ENCODE data around the gene MAEA.

MAEA gene

DNA sequence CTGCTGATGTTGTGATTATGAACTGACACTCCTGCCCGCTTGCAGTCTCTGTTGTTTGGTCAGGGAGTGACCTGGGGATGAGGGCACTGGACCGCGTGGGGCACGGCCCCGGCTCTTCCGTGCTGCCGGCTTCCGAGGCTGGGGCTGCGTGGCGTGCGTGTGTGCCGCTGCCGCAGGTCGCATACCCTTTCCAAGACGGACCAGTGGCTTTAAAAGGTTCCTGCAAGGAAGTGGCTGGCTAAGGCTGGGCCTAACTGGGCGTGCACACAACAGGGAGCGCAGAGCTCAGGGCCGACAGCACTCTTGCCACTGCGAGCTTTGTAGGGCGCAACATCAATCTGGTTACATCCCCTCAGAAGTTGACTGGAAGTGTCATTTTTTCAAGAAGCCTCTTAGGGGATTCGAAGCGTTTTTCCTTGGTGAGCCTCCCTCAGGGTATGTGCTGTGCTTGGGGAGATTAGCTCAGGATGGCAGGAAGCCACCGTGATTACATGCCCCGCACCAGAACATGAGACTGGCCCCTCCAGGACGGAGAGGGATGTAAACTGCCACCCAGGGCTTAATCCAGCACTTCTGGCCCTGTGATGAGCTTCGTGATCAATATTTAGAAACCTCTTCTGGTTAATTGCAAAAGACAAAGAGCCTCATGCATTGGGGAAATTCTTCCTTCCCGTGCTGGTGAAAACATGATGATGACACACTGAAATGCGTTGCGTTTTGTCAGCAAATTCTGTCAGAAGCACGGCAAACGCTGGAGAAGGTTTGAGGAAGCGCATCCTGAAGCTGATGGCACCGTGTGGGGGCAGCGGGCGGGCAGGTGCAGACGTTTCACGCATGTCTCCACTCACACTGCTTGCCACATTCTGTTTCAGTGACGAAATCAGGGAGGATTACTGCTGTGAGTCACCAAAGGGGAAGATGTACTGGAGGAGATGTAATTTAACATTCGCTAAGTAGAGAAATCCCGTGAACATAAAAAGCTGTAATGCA is 11.1 kb downstream of the MAEA start:
- peak; percentile 50 for ATAC-seq

DNA sequence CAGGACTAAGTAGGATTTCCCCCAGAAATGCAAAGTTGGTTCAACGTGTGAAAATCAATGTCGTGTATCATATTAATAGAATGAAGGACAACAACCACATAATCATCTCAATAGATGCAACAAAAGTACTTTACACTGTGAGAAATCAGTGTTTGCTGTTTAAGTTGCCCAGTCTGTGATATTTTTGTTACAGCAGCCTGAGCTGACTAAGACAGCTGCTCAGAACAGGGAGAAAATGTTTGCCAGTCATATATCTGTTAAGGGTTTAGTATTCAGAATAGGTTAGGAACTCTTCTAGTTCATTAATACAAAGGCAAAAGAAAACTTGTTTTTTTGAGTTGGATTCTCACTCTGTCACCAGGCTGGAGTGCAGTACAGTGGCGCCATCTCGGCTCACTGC is 12.5 kb downstream of the MAEA start:
- no peak for ATAC-seq

More for the DNA sequence above, 11.1 kb downstream of the MAEA start:
- DNase-seq: no peak

DNA sequence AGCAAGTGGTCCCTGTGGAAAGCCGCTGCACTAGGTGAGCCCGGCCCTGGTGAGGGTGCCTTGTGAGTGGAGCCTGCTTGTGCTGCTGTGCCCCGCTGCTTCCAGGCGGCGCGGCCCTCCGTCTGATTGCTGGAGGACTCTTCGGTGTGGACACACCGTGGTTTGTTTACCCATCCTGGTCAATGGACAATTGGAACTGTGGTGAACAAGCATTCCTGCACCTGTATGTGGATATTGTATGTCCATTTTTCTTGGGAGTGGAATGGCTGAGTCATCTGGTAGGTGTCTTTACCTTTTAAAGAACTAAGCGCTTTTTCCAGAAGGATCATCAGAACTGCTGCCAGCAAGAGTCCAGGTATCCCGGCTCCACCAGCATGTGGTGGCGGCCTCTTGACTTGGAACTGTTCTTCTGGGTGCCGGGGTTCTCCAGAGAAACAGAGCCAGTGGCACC is 15.6 kb downstream of the MAEA start:
- DNase-seq: no peak
- no peak for ATAC-seq

More for the DNA sequence above, 12.5 kb downstream of the MAEA start:
- no peak for DNase-seq

DNA sequence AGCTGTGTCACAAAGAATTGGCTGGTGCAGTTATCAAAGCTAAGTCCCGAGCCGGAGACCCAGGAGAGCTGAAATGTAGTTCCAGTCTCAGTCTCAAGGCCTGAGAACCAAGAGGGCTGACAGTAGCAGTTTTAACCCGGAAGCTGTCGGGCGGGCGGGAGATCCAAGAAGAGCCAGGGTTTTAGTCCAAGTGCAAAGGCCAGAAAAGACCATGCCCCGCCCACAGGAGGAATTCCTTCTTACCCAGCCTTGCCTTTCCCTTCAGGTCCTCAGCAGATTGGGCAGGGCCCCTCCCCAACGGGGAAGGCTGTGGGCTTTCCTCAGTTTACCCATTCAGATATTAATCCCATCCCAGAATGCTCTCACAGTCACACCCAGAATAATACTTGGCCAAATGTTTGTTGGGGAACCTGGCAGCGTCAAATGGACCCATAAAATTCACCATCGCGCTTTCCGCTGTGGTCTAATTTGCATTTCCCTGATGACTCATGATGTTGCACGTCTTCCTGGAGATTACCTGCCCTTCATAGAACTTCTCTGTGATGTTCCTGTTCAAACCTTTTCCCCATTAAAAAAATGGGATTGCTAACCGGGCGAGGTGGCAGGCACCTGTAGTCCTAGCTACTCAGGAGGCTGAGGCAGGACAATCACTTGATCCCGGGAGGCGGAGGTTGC is 16.2 kb downstream of the MAEA start:
- DNase-seq: peak; percentile 58

DNA sequence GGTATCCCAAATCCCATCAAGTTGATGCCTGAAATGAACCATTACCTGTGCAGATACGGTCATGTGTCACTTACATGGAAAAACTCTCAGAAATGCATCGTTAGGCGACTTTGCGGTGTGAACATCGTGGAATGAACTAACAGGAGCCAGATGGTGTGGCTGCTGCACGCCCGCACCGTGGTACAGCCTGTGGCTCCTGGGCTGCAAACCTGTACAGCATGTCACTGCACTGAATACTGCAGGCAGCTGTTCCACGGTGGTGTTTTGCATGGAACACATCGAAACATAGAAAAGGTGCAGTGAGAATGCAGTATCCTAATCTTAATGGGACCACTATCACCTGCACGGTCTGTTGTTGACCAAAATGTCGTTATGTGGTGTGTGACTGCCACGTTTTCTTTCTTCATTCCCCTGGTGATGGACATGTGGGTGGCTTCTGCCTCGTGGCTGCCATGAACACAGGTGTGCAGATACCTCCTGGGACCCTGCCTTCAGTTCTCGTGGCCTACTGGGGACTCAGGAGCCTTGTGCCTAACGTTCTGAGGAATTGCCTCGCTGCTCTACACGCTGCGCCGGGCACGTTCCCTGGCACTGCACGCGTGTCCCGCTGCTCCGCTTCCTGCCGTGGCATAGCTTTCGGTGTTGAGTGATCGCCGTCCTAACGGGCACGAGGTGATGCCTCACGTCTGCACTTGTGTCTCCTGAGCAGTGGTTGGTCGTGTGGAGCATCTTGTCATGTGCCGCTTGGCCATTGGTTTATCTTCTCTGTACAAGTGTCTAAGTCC is 18.5 kb downstream of the MAEA start:
- DNase-seq (no peak), ATAC-seq (no peak)

More for the DNA sequence above, 16.2 kb downstream of the MAEA start:
- ATAC-seq: peak; percentile 56

DNA sequence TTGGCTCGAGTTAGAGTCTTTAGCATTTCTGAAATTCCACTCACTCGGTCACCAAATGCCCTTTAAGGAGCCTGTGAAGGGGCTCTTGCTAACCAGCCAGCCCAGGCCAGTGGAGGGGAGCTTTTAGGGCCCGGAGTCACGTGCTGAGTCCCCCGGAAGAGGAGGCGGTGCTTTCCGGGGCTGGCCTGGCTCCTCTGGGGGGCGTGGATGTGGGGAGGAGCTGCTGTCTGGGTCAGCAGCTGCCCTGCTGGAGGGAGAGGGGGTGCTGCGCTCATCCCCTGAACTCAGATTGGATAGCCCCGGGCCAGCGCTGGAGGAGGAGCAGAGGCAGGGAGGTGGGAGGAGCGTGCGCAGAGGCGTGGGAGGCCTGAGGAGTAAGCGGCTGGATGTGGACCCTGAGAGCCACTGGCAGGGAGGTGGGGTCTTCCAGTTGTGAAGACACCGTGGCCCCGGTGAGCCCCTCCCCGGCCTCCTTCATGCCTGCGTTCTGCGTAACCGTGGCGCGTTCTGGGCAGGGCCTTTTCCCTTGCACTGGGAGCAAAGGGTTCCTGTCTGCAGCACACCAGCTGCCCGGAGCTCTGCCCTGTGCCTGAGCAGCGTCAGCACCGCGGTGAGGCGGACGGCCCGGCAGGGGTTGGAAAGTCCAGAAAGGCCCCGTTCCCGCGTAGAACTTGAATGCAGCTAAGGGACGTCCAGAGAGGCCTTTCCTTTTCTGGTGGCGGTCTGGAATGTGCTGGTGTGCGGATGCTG is 19.7 kb downstream of the MAEA start:
- DNase-seq: peak; percentile 76
- peak; percentile 80 for ATAC-seq

DNA sequence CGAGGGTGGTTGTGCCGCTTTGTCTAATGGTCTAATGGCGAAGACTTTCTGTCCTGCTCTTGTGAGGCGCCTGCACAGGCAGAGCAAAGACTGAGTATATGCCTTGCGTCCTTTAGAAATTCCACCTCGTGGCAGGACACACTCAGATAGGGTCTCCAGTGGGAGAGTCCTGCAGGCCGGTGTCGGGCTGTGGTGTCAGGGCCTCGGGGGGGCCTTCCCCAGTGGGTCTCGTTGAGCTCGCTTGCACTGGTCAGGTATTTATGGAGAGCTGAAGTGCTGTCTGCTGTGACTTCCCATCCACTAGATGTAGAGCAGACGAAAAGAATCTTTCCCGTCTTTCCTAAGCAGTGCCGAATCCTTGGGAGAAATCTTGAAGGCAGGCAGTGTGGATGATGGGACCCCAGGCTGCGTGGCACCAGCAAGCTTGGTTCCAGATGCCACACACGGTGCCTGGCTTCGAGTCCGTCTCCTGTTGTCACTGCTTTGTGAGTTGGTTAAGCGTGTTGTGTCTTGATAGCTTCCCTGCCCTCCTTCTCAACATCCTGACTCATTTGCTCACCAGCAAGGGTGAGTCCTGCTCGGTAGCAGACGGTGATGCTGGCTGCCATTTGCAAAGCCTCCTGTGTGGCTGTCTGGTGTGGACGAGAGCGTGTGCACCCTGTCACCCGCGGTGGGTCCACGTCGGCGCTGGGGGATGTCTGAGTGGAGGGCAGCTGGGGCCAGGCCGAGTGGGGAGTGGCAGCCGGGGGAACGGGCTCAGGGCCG is 20.5 kb downstream of the MAEA start:
- DNase-seq (no peak), ATAC-seq (no peak)

DNA sequence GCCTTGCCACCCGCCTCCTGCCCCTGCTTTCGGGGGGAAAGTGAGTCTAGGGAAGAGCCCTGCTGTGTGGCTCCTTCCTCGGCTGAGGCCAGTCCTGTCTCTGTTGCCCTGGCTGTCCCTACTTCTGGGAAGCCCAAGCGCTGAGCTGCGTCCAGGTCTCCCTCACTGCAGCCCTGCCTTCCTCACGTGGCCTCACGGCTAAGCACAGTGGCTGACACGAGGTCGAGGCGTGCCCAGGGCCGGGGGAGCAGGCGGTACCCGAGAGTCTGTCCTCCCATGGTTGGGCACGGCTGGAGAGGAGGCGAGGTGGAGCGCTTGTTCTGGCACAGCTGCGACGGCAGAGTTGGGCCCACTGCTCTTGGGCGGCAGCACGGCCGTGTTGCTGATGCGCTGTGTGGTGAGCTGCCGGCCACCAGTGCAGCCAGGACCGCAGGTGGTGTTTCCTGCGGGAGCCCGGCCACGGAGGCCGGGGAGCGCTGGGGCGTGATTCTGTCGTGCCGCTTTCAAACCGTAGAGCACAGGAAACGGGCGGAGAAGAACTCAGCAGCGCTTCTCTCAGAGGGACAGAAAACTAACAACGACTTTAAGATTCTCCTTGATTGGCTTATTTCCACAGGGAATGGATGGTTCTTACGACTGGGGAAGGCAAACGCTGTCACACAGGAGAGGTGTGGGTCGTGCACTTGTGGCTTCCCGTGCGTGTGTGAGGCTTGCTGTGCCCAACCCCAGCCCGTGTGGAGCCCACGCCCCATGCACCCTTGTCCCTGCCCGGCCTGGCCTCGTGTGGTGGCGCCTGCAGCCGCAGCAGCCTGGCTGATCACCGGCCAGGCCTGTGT is 21.3 kb downstream of the MAEA start:
- DNase-seq (no peak), ATAC-seq (no peak)

DNA sequence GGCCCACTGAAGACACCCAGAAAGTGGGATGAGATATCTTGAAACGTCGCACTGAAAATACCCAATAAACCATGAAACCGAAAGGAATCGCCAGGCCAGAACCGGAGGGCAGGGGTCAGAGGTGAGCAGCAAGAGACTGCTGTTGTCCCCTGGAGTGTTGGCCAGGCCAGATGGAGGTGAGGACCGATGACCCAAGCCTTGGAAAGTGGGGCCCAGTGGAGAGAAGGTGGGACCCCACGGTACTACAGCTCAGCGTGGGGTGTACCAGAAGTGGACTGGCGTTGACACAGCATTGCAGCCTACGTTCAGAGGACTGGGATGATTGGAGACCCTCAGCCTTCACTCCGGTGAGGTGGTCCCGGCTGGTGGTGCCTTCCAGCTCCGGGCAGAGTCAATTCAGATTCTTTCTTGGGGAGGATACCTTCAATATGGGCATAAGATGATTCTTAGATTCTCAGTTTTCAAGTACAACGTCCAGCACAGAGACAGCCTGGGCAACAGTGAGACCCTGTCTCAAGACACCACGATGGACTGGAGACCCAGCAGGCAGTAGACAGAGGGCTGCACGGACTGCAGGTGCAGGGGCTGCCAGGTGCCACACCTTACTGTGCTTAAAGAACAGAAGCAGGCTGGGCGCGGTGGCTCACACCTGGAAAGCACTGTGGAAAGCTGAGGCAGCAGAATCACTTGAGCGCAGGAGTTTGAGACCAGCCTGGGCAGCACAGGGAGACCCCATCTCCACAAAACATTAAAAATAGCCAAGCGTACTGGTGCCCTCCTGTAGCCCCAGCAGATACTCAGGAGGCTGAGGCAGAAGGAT is 23.3 kb downstream of the MAEA start:
- DNase-seq (no peak), ATAC-seq (no peak)

DNA sequence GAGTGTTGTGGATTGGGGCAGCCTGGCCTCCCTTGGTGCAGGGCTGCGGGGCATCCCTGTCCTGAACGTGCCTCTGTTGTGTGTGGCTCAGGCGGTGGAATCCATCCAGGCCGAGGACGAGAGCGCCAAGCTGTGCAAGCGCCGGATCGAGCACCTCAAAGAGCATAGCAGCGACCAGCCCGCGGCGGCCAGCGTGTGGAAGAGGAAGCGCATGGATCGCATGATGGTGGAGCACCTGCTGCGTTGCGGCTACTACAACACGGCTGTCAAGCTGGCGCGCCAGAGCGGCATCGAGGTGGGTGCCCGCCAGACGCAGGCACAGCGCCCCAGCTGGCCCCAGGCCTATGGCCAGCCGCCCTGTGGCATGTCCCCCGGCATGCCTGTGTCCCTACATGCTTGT is 25.6 kb downstream of the MAEA start:
- ATAC-seq: no peak

DNA sequence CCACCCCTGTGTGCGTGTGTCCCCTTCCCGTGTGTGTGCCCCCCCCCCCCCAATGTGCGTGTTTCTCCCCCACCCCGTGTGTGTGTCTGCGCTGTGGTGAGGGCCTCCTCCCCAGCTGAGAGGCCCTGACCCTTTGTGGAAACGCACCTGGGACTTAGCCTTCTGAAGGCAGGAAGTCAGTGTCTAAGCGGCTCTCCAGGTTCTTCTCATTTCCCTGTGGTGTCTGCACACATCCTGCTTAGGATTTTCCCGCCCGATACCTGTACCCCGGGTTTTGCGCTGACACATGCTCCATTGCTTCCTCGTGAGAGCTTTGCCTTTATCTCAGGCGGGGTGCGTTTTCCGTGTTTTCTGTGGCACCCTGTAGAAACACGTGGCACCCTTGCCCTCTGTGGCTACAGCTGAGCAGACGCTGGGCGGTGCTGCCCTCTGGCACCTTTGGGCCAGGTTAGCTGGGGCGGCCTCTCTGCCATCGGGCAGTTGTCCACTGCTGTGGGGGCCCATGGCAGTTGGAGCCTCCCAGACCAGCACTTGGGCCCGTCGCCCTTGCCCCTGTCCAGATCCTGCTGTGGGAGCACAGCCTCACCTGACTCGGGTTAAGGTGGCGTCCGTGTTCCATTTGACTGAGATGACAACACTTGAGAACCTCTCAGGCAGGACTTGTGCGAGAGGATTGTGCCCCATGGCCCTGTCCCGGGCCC is 26.3 kb downstream of the MAEA start:
- DNase-seq (no peak), ATAC-seq (no peak)

More for the DNA sequence above, 25.6 kb downstream of the MAEA start:
- DNase-seq: no peak

DNA sequence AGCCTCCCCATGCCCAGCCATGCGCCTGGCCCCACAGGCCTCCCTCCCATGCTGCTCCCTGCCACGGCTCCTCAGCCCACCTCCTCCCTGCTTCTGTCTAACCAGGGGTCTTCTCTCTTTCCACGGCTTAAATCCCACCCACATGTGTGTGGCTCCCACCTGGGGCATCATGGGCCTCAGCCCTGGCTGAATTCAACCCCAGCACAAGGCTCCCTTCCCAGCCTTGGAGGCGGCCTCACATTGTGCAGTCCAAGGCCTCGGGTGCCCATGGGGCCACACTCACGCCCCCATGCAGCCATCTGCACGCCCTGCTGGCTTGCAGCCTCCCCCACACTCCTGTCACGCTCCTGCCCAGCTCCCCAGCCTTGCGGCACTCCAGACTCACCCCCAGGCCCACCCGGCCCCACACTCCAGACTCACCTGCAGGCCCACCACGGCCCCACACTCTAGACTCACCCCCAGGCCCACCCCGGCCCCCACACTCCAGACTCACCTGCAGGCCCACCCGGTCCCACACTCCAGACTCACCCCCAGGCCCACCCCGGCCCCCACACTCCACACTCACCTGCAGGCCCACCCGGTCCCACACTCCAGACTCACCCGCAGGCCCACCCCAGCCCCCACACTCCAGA is 27.0 kb downstream of the MAEA start:
- ATAC-seq: no peak

DNA sequence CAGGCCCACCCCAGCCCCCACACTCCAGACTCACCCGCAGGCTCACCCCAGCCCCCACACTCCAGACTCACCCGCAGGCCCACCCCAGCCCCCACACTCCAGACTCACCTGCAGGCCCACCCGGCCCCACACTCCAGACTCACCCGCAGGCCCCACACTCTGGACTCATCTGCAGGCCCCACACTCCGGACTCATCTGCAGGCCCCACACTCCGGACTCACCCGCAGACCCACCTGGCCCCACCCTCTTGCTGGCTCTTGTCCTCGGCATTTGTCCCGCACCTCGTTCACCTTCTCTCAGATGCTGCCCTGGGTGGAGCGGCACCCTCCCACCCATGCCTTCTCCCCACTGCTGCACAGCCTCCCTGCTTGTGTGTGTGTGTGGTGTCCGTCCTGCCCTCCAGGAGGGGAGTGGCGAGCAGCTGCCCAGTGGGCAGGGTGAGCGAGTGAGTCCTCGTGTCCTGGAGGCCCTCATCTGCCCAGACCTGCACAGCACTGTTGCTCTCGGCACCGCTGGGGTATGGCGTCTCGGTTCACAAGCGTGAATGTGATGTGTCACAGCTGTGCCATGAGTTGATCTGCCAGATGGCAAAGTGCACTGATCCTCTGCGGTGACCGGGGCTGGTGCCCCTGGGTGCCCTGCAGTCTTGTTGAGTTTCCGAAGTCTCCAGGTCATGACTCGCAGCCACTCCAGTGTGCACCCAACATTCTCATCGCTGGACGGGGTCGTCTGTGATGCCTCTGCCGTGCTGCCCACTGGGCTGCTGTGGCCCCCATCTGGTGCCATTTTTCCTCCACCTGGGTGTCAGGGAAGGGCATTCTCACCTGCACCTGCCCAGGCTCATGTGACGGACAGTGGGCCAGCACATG is 27.7 kb downstream of the MAEA start:
- DNase-seq (no peak), ATAC-seq (no peak)

More for the DNA sequence above, 27.0 kb downstream of the MAEA start:
- no peak for DNase-seq

DNA sequence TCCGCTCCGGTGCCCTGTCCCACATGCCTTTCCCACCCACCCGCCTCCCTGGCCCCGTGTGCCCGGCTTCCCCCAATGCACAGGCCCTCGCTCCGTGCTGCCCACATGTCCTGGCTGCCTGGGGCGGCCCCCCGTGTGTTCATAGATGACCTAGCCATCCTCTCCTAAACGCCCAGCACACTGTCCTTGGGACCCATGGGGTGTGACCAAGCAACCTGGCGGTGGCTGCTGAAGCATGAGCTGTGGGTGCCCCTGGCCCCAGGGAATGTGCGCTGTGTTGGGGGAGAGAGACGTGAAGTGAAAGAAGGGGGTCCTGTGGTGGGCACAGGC is 28.3 kb downstream of the MAEA start:
- no peak for ATAC-seq
- no peak for DNase-seq

DNA sequence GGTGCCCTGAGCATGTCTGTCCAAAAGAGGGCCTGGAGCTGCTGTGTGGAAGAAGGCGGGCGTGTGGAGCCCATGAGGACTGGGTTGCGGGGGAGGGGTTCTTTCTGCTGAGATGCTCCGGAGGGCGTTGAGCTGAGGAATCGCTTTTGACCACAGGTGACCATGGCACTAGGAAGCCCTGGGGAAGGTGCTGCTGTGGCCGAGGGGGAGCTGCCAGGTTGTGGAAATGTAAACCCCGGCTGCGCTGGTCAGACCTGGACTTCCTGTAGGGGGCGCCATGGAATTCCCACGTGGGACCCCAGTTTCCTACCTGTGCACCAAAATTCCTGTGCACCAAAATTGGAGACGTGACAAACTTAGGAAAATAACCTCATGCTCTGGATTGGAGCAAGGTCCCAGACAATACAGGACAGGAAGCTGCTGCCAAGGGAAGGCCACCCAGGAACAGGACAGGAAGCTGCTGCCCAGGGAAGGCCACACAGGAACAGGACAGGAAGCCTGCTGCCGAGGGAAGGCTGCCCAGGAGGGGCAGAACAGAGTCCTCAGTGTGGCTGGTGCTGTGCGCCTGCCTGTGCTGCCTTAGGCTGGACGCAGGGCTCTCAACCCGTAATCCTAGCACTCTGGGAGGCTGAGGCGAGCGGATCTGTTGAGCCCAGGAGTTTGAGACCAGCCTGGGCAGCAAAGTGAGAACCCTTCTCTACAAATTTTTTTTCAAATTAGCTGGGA is 29.0 kb downstream of the MAEA start:
- DNase-seq: peak; percentile 53
- ATAC-seq: no peak

DNA sequence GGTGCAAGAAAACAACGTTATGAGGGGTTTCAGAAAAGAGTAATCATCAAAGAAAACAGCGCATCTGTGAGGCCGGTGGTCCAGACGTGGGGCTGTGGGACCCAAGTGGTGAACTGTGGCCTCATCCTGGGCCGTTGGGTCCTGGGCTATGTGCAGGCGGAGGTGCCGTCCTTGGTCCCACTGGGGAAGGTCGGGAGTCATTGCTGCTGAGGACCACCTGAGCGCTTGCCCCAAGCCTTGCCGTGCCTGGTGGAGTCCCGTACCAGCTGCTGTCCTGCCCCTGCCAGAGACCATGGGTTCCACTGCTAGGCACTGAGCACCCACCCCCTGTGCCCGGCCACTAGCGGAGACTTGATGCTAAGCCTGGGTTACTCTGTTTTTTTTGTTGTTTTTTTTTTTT is 31.8 kb downstream of the MAEA start:
- DNase-seq (no peak), ATAC-seq (no peak)

Measured in stimulated activated naive CD8-positive, alpha-beta T cell treated with anti-CD3 and anti-CD28 coated beads, Interleukin-15, Interleukin-2, amounts not matched to agents 100 U/mL and 50 U/mL, for 24 hours (primary cell).